GM12878 (cell line): ENCODE measurements around the gene RAB11A. TPM values are rescaled to one million over a fixed set of nuclear protein-coding genes. Genes with fewer than 3 reads are reported as not detected.

Experiments
- CEBPB ChIP-seq, 2 experiments: fragments of 150-350 bp in 1 of 2; IDR thresholded peaks; 2 replicates each; pipeline ENCODE4 v1.6.1; 2012 to 2014; ENCODE audit warnings: low read depth in 2 of 2, low read length in 2 of 2, borderline replicate concordance in 1 of 2, inconsistent platforms in 1 of 2
- CHD1 ChIP-seq: IDR thresholded peaks from 2 replicates; pipeline ENCODE4 v1.6.1; 2012; ENCODE audit warnings: low read depth, low read length, improper control_type of control experiment
- CREB1 ChIP-seq: IDR thresholded peaks from 2 replicates; pipeline ENCODE4 v1.6.1; 2012; ENCODE audit warnings: low read depth, mild to moderate bottlenecking, inconsistent platforms
- FOS ChIP-seq: IDR thresholded peaks from 3 replicates; pipeline ENCODE4 v1.6.1; 2011; ENCODE audit warnings: borderline replicate concordance; ENCODE audit not compliant: insufficient read length; ENCODE audit errors: extremely low read depth
- FOXM1 ChIP-seq: IDR thresholded peaks from 2 replicates; pipeline ENCODE4 v1.6.1; 2012; ENCODE audit warnings: low read depth, mild to moderate bottlenecking, inconsistent platforms, low read length, moderate library complexity
- HCFC1 ChIP-seq: fragments of 150-350 bp; IDR thresholded peaks from 2 replicates; pipeline ENCODE4 v1.6.1; 2014; ENCODE audit warnings: low read length
- HDGF ChIP-seq: fragments of 450-650 bp; IDR thresholded peaks from 2 replicates; pipeline ENCODE4 v1.6.1; 2016; ENCODE audit warnings: antibody characterized with exemption
- MEF2A ChIP-seq: IDR thresholded peaks from 2 replicates; pipeline ENCODE4 v1.6.1; 2011; ENCODE audit warnings: low read depth, mild to moderate bottlenecking, low read length, moderate library complexity; ENCODE audit not compliant: insufficient read depth
- NRF1 ChIP-seq: conservative IDR thresholded peaks from 2 replicates; pipeline ENCODE4 v1.6.1; 2011; ENCODE audit warnings: mild to moderate bottlenecking, low read depth, low read length, improper control_type of control experiment
- POLR2AphosphoS5 ChIP-seq: IDR thresholded peaks from 2 replicates; pipeline ENCODE4 v1.6.1; 2011; ENCODE audit warnings: mild to moderate bottlenecking, low read length, inconsistent platforms
- RCOR1 ChIP-seq: conservative IDR thresholded peaks from 2 replicates; pipeline ENCODE4 v1.6.1; 2012; ENCODE audit warnings: low read depth, low read length, improper control_type of control experiment
- SIN3A ChIP-seq: IDR thresholded peaks from 2 replicates; pipeline ENCODE4 v1.6.1; 2012; ENCODE audit warnings: low read depth, low read length, improper control_type of control experiment
- SIX5 ChIP-seq: IDR thresholded peaks from 2 replicates; pipeline ENCODE4 v1.6.1; 2011; ENCODE audit warnings: mild to moderate bottlenecking, low read depth, low read length, moderate library complexity; ENCODE audit not compliant: severe bottlenecking
- SREBF2 ChIP-seq: IDR thresholded peaks from 2 replicates; pipeline ENCODE4 v1.6.1; 2012; ENCODE audit warnings: mild to moderate bottlenecking, low read length
- STAT1 ChIP-seq: fragments of 450-650 bp; conservative IDR thresholded peaks from 2 replicates; pipeline ENCODE4 v1.6.1; 2014; ENCODE audit warnings: antibody characterized with exemption, mild to moderate bottlenecking
- STAT3 ChIP-seq: IDR thresholded peaks from 2 replicates; pipeline ENCODE4 v1.6.1; 2011; ENCODE audit warnings: low read depth, low read length, improper control_type of control experiment
- SUPT20H ChIP-seq: IDR thresholded peaks from 2 replicates; pipeline ENCODE4 v1.6.1; 2011; ENCODE audit warnings: low read depth, mild to moderate bottlenecking, low read length, moderate library complexity, borderline replicate concordance; ENCODE audit not compliant: control insufficient read depth
- TARDBP ChIP-seq: IDR thresholded peaks from 2 replicates; pipeline ENCODE4 v1.6.1; 2016; ENCODE audit warnings: borderline replicate concordance
- TBL1XR1 ChIP-seq: IDR thresholded peaks from 2 replicates; pipeline ENCODE4 v1.6.1; 2012; ENCODE audit warnings: low read depth, low read length, improper control_type of control experiment
- WRNIP1 ChIP-seq: IDR thresholded peaks from 2 replicates; pipeline ENCODE4 v1.6.1; 2011; ENCODE audit warnings: low read depth, low read length, improper control_type of control experiment, borderline replicate concordance
- YY1 ChIP-seq: IDR thresholded peaks from 2 replicates; pipeline ENCODE4 v1.6.1; 2011; ENCODE audit warnings: low read depth, mild to moderate bottlenecking, low read length
- ZNF274 ChIP-seq: IDR thresholded peaks from one replicate; pipeline ENCODE4 v1.8.0; 2011; ENCODE audit not compliant: insufficient read length, insufficient read depth
- ZNF384 ChIP-seq: IDR thresholded peaks from 2 replicates; pipeline ENCODE4 v1.6.1; 2012; ENCODE audit warnings: low read depth, mild to moderate bottlenecking, low read length, improper control_type of control experiment, borderline replicate concordance
- polyA plus RNA-seq, 11 experiments: library from polyadenylated mRNA; depleted of rRNA in 4 of 11; unstranded in 6 of 11; stranded (reverse) in 5 of 11; fragments of >200 nt; fragmentation: Nextera tagmentation in 4 of 11; fragmentation: Illumina TruSeq in 1 of 11; extraction: Ambion mirVana in 4 of 11; extraction: Trizol in 1 of 11; gene quantifications; 1 replicate in 1 of 11; 2 replicates in 10 of 11; pipeline versions ENCODE4 v1.2.1 to v1.2.3, GENCODE V29; 2011 to 2016; ENCODE audit warnings: inconsistent platforms in 2 of 11, missing spikeins in 2 of 11, low read depth in 1 of 11
- total RNA-seq, 4 experiments: library from RNA; depleted of rRNA in 3 of 4; stranded (reverse); fragments of >200 nt in 3 of 4; fragmentation: Illumina TruSeq in 1 of 4; extraction: Trizol in 1 of 4; gene quantifications; 2 replicates each; pipeline versions ENCODE4 v1.2.1 to v1.2.3, GENCODE V29; 2013 to 2021
- TF ChIP-seq, protein P1 (sequence below): IDR thresholded peaks from 2 replicates; pipeline ENCODE4 v1.6.1; 2011; ENCODE audit warnings: borderline replicate concordance, low read depth, mild to moderate bottlenecking, moderate library complexity, low read length; ENCODE audit not compliant: insufficient read depth, poor library complexity, severe bottlenecking
- TF ChIP-seq, protein P2 (sequence below): IDR thresholded peaks from 2 replicates; pipeline ENCODE4 v1.6.1; 2012; ENCODE audit warnings: low read depth, low read length, improper control_type of control experiment
- TF ChIP-seq, protein P3 (sequence below): IDR thresholded peaks from 2 replicates; pipeline ENCODE4 v1.6.1; 2011; ENCODE audit warnings: low read depth, low read length, improper control_type of control experiment, borderline replicate concordance
- TF ChIP-seq, protein P4 (sequence below): IDR thresholded peaks from 2 replicates; pipeline ENCODE4 v1.6.1; 2012; ENCODE audit warnings: low read depth, low read length, improper control_type of control experiment
- TF ChIP-seq, protein P5 (sequence below): IDR thresholded peaks from 2 replicates; pipeline ENCODE4 v1.6.1; 2011; ENCODE audit warnings: borderline replicate concordance, low read depth, mild to moderate bottlenecking, moderate library complexity, mixed read lengths, low read length; ENCODE audit not compliant: insufficient read depth; ENCODE audit errors: extremely low read length

The RAB11A gene
- total and polyA plus RNA-seq, 10 of the 15 experiments (the other 5 are each of a cell fraction or from before 2014, with no cell fraction given): 128 to 387 (median 224) TPM

DNA sequence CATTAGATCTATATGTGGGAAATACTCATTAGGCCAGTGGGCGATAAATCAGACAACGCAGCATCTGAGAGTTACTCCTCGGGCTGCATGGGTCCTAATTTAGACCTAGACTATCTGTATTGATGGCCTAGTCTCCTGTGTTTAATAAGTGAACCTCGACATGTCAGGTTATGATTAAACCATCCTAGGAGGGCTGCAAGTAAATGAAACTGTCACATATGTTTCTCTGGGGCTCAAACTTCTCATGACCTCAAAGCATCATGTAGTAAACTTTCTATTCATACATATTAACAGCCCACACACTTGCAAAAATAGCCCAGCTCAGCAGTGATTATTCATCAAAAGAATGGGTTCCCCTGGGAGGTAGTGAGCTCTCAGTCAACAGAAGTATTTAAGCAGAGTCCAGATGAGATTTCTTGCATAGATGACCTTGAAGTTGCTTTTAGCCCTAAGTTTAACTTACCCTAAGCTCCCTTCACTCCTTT, 51.6 kb downstream of the RAB11A start (continued):
- TF ChIP-seq, protein P1, sequence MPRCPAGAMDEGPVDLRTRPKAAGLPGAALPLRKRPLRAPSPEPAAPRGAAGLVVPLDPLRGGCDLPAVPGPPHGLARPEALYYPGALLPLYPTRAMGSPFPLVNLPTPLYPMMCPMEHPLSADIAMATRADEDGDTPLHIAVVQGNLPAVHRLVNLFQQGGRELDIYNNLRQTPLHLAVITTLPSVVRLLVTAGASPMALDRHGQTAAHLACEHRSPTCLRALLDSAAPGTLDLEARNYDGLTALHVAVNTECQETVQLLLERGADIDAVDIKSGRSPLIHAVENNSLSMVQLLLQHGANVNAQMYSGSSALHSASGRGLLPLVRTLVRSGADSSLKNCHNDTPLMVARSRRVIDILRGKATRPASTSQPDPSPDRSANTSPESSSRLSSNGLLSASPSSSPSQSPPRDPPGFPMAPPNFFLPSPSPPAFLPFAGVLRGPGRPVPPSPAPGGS: peak; percentile 67
- TF ChIP-seq SREBF2: no peak
- TF ChIP-seq POLR2AphosphoS5: no peak
- TF ChIP-seq HDGF: no peak
- TF ChIP-seq YY1: 0 out of 2 replicates have a peak, but pooled peaks have one; percentile 40
- no peak for TF ChIP-seq WRNIP1
- TF ChIP-seq FOXM1: 0 out of 2 replicates have a peak, but pooled peaks have one; percentile 51
- TF ChIP-seq, protein P2, sequence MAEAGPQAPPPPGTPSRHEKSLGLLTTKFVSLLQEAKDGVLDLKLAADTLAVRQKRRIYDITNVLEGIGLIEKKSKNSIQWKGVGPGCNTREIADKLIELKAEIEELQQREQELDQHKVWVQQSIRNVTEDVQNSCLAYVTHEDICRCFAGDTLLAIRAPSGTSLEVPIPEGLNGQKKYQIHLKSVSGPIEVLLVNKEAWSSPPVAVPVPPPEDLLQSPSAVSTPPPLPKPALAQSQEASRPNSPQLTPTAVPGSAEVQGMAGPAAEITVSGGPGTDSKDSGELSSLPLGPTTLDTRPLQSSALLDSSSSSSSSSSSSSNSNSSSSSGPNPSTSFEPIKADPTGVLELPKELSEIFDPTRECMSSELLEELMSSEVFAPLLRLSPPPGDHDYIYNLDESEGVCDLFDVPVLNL: no peak
- TF ChIP-seq RCOR1: peak; percentile 89; the same call in 1 of the 2 replicates
- TF ChIP-seq NRF1: no peak
- no peak for TF ChIP-seq ZNF274
- TF ChIP-seq HCFC1: no peak
- peak; percentile 84; the same call in 1 of the 2 replicates for TF ChIP-seq STAT3
- no peak for TF ChIP-seq SUPT20H
- no peak for TF ChIP-seq FOS
- TF ChIP-seq CREB1: 0 out of 2 replicates have a peak, but pooled peaks have one; percentile 57
- TF ChIP-seq, protein P3, sequence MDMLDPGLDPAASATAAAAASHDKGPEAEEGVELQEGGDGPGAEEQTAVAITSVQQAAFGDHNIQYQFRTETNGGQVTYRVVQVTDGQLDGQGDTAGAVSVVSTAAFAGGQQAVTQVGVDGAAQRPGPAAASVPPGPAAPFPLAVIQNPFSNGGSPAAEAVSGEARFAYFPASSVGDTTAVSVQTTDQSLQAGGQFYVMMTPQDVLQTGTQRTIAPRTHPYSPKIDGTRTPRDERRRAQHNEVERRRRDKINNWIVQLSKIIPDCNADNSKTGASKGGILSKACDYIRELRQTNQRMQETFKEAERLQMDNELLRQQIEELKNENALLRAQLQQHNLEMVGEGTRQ: no peak
- no peak for TF ChIP-seq STAT1
- no peak; a peak in 1 of 4 replicates for TF ChIP-seq CEBPB (IDR thresholded peaks at IDR 0.05; ENCODE audit: borderline replicate concordance in 1 of 2, low read depth in 2 of 2, low read length in 2 of 2)
- no peak for TF ChIP-seq SIN3A
- TF ChIP-seq TARDBP: no peak
- no peak for TF ChIP-seq ZNF384
- no peak for TF ChIP-seq CHD1
- TF ChIP-seq, protein P4, sequence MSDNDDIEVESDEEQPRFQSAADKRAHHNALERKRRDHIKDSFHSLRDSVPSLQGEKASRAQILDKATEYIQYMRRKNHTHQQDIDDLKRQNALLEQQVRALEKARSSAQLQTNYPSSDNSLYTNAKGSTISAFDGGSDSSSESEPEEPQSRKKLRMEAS: no peak
- TF ChIP-seq MEF2A: peak; percentile 97
- TF ChIP-seq, protein P5, sequence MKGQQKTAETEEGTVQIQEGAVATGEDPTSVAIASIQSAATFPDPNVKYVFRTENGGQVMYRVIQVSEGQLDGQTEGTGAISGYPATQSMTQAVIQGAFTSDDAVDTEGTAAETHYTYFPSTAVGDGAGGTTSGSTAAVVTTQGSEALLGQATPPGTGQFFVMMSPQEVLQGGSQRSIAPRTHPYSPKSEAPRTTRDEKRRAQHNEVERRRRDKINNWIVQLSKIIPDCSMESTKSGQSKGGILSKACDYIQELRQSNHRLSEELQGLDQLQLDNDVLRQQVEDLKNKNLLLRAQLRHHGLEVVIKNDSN: no peak
- no peak for TF ChIP-seq SIX5
- peak; percentile 79 for TF ChIP-seq TBL1XR1
